Nephron progenitor cell (in vitro differentiated cells): ENCODE data around the gene KIF23.
A peak's percentile ranks its signal among the peaks of the same experiment; 100 is the strongest.

Experiments used
- DNase-seq: peaks from one replicate; pipeline ENCODE4 v3.0.0; 2021
- H3K27ac Mint-ChIP-seq: 2 replicates; pipeline ENCODE4 v1.8.0; 2021; ENCODE audit warnings: mild to moderate bottlenecking, moderate library complexity, mixed read lengths
- H3K27me3 Mint-ChIP-seq: 2 replicates; pipeline ENCODE4 v1.8.0; 2021; ENCODE audit warnings: mild to moderate bottlenecking, low read depth, mixed read lengths; ENCODE audit not compliant: poor library complexity
- H3K36me3 Mint-ChIP-seq: 2 replicates; pipeline ENCODE4 v1.8.0; 2021; ENCODE audit warnings: low read depth, mixed read lengths
- H3K4me1 Mint-ChIP-seq: 2 replicates; pipeline ENCODE4 v1.8.0; 2021; ENCODE audit warnings: mixed read lengths
- H3K4me3 Mint-ChIP-seq: 2 replicates; pipeline ENCODE4 v1.8.0; 2021; ENCODE audit warnings: mild to moderate bottlenecking, moderate library complexity, mixed read lengths
- H3K9me3 Mint-ChIP-seq: 2 replicates; pipeline ENCODE4 v1.8.0; 2021; ENCODE audit warnings: mild to moderate bottlenecking, moderate library complexity, mixed read lengths
- CTCF ChIP-seq: fragments of 200-600 bp; sonication (generic); IDR thresholded peaks from 2 replicates; pipeline ENCODE4 v1.5.0; 2021; ENCODE audit warnings: antibody characterized with exemption

The KIF23 gene

GRCh38 chr15:69474846-69475455 is 60.8 kb downstream of the KIF23 start:
- Mint-ChIP-seq H3K4me3 (no peak overlapping the region), H3K9me3 (peaks cover 8% of the 10 kb centered on the region), H3K27ac (no peak overlapping the region), H3K4me1 (peaks cover 13% of the 10 kb centered on the region), H3K36me3 (peaks cover 5% of the 10 kb centered on the region), H3K27me3 (peaks cover 19% of the 10 kb centered on the region)
- TF ChIP-seq CTCF: no peak
- no peak for DNase-seq

GRCh38 chr15:69475769-69476358 is 61.7 kb downstream of the KIF23 start:
- Mint-ChIP-seq H3K9me3 (peaks cover 15% of the 10 kb centered on the region), H3K4me1 (peaks cover 9% of the 10 kb centered on the region), H3K4me3 (no peak overlapping the region), H3K27me3 (peaks cover 18% of the 10 kb centered on the region), H3K36me3 (peaks cover 5% of the 10 kb centered on the region), H3K27ac (no peak overlapping the region)
- peak; percentile 97 for TF ChIP-seq CTCF
- DNase-seq: peak; percentile 86

- H3K27me3 Mint-ChIP-seq: peaks cover 26% of the 10 kb centered on the region
- peaks cover 5% of the 10 kb centered on the region for H3K36me3 Mint-ChIP-seq
- no peak for DNase-seq
- H3K27ac Mint-ChIP-seq: no peak overlapping the region
- no peak overlapping the region for H3K4me3 Mint-ChIP-seq
- peaks cover 18% of the 10 kb centered on the region for H3K9me3 Mint-ChIP-seq
- H3K4me1 Mint-ChIP-seq: peaks cover 5% of the 10 kb centered on the region
- no peak for TF ChIP-seq CTCF
Measured at GRCh38 chr15:69476704-69477473, 62.7 kb downstream of the KIF23 start.

GRCh38 chr15:69478259-69478781 is 64.2 kb downstream of the KIF23 start:
- peaks cover 18% of the 10 kb centered on the region for H3K9me3 Mint-ChIP-seq
- H3K27me3 Mint-ChIP-seq: peaks cover 26% of the 10 kb centered on the region
- no peak overlapping the region for H3K4me3 Mint-ChIP-seq
- TF ChIP-seq CTCF: peak; percentile 97
- H3K4me1 Mint-ChIP-seq: no peaks in the 10 kb centered on the region
- DNase-seq: peak; percentile 86
- H3K27ac Mint-ChIP-seq: no peak overlapping the region
- H3K36me3 Mint-ChIP-seq: peaks cover 5% of the 10 kb centered on the region

GRCh38 chr15:69479081-69479480 is 64.9 kb downstream of the KIF23 start:
- Mint-ChIP-seq H3K27me3 (peaks cover 26% of the 10 kb centered on the region), H3K4me1 (no peaks in the 10 kb centered on the region), H3K4me3 (no peak overlapping the region), H3K36me3 (peaks cover 5% of the 10 kb centered on the region), H3K9me3 (peaks cover 18% of the 10 kb centered on the region), H3K27ac (no peak overlapping the region)
- TF ChIP-seq CTCF: no peak
- no peak for DNase-seq
